Measurements from ENCODE around the gene CGB2. TPM values are rescaled to one million over a fixed set of nuclear protein-coding genes. Genes with fewer than 3 reads are reported as not detected.
"Not testable (repeated sequence)": the region's sequence is repeated elsewhere in the genome, so short reads cannot be mapped to it uniquely, and the experiment has no call there.

Gene CGB2
- total and polyA plus RNA-seq, 2 of the 13 experiments (the other 11 are each of a cell fraction or from before 2014, with no cell fraction given) = not detected

DNA sequence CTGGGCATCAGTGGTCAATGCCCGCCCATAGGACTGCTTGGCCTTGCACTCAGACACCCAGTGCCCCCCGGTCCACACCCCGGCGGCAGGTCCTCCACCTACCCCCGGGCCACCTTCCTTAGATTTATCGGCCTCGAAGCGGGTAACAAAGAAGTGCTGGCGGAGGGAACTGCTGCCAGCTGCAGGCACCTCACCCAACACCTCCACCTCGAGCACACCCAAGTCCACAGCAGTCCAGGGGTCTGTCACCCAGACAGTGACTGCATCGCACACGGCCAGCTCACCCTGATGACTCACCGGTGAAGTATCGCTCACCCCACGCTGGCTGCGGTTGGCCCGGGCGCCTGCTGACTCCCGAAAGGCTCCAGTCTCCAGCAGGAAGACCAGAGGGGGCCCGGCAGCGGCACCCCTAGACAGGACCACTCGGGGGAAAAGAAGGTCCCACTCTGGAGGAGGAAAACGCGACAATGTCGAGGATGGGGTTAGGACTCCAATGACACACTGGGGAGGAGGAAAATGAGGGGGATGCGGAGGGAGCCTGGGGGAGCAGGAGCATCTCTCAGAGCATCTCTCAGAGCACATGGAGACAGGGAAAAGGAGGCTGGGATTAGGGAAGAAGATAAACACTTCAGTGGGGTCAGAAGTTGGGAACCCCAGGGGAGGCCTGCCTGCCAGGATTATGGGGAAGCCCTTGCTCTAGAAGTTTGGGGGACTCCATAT is 7.0 kb downstream of the CGB2 start:
- 0 out of 2 replicates have a peak, but pooled peaks have one; percentile 13 for TF ChIP-seq SAP130 (CRISPR knock-in tag; IDR thresholded peaks at IDR 0.05; ENCODE audit: low read depth)
- TF ChIP-seq CREB1 (IDR thresholded peaks at IDR 0.05) = 0 out of 2 replicates have a peak, but pooled peaks have one; percentile 5
- H2AFZ ChIP-seq (ENCODE audit: low read length); FAIRE-seq; H3K9me3 ChIP-seq (ENCODE audit: low read length); in situ Hi-C loops (cut with HindIII; ENCODE audit: extremely low pct_ligation_motif_present, low pct_unique_long_range_greater_than_20kb); H4K20me1 ChIP-seq (ENCODE audit: insufficient read depth, low read length); CTCF ChIA-PET (ENCODE audit: low intra/inter-chr PET ratio, low total read pairs); H3K27me3 ChIP-seq (ENCODE audit: control insufficient read depth in 1 of 2, insufficient read depth in 2 of 2, low read length in 2 of 2); H3K79me2 ChIP-seq (ENCODE audit: insufficient read depth, low read length); intact Hi-C loops (cut with micrococcal nuclease; ENCODE audit: unreplicated experiment); H3K4me2 ChIP-seq (ENCODE audit: low read depth, low read length); H3K27ac ChIP-seq (ENCODE audit: extremely low read length, insufficient read depth, low read length); BruUV-seq (replicated peaks); H3K4me1 ChIP-seq (ENCODE audit: insufficient read depth, low read length); H3K36me3 ChIP-seq (replicated peaks in 1 of 2; ENCODE audit: control insufficient read depth in 1 of 2, insufficient read depth in 2 of 2, low read length in 2 of 2); H3K4me3 ChIP-seq (replicated peaks in 1 of 3; ENCODE audit: insufficient read depth in 1 of 3, low read depth in 2 of 3, low read length in 3 of 3); H3K9ac ChIP-seq (ENCODE audit: insufficient read depth, low read depth, low read length); POLR2A ChIA-PET; TF ChIP-seq CREB1 (CRISPR knock-in tag; IDR thresholded peaks at IDR 0.05): not testable (repeated sequence)
- peak; percentile 90 for TF ChIP-seq FOSL2 (CRISPR knock-in tag; IDR thresholded peaks at IDR 0.05)
- DNase-seq (ENCODE audit: low spot score) (peak; percentile 26), ATAC-seq (peak; percentile 69; the same call in 2 of the 3 replicates)
- WGBS (ENCODE audit: low lambda C conversion rate) = 4% methylated on average over 11 of the region's 26 CpGs

DNA sequence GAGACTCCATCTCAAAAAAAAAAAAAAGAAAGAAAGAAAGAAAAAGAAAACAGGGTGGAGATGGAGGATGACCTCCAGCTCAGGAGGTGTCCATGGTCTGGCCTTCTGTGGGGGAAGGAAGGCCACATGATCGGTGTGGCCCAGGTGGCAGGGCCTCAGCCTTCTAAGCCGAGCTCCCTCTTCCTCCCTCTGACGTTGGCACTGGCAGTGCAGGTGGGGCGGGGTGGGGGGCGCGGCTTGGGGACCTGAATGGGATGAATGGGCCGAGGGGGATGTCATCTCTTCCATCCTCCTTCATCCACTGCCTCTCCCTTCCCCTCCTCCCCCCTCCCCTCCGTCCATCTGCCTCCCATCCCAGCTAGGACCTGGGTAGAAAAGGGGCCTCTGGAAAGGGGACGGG is 8.0 kb downstream of the CGB2 start:
- POLR2A ChIA-PET; H4K20me1 ChIP-seq (ENCODE audit: insufficient read depth, low read length); H3K9ac ChIP-seq (ENCODE audit: insufficient read depth, low read depth, low read length); H3K36me3 ChIP-seq (replicated peaks in 1 of 2; ENCODE audit: control insufficient read depth in 1 of 2, insufficient read depth in 2 of 2, low read length in 2 of 2); H2AFZ ChIP-seq (ENCODE audit: low read length); FAIRE-seq; H3K9me3 ChIP-seq (ENCODE audit: low read length); H3K27me3 ChIP-seq (ENCODE audit: control insufficient read depth in 1 of 2, insufficient read depth in 2 of 2, low read length in 2 of 2); H3K4me3 ChIP-seq (replicated peaks in 1 of 3; ENCODE audit: insufficient read depth in 1 of 3, low read depth in 2 of 3, low read length in 3 of 3); H3K79me2 ChIP-seq (ENCODE audit: insufficient read depth, low read length); H3K4me1 ChIP-seq (ENCODE audit: insufficient read depth, low read length); in situ Hi-C loops (cut with HindIII; ENCODE audit: extremely low pct_ligation_motif_present, low pct_unique_long_range_greater_than_20kb); H3K4me2 ChIP-seq (ENCODE audit: low read depth, low read length); ATAC-seq; BruUV-seq (replicated peaks); H3K27ac ChIP-seq (ENCODE audit: extremely low read length, insufficient read depth, low read length); CTCF ChIA-PET (ENCODE audit: low intra/inter-chr PET ratio, low total read pairs); DNase-seq (ENCODE audit: low spot score); intact Hi-C loops (cut with micrococcal nuclease; ENCODE audit: unreplicated experiment): not testable (repeated sequence)
- 23% methylated on average over 4 of the region's 9 CpGs for WGBS (ENCODE audit: low lambda C conversion rate)
